ENCODE measurements around the gene MYBBP1A. TPM values are rescaled to one million over a fixed set of nuclear protein-coding genes. Genes with fewer than 3 reads are reported as not detected.

The MYBBP1A gene
- total and polyA plus RNA-seq, 9 donors = 12.7 to 71.4 (median 45.5) TPM

GRCh38 chr17:4565209-4566141 lies 10.3 kb upstream of the MYBBP1A start:
- intact Hi-C loops (cut with DNase I) = loop anchor here (2.0 to 5.0 kb wide), 2 partner anchors 59 to 62 kb away; no protein-coding TSS in a partner anchor
- Histone ChIP-seq H3K4me1 (ENCODE audit: insufficient read depth) (peaks cover 2% of the 10 kb centered on the region), H3K9me3 (no peaks in the 10 kb centered on the region), H3K36me3 (no peaks in the 10 kb centered on the region), H3K4me3 (no peak overlapping the region), H3K27ac (no peak overlapping the region), H3K27me3 (no peaks in the 10 kb centered on the region)
- TF ChIP-seq EP300 (IDR thresholded peaks at IDR 0.05) (no peak), POLR2A (IDR thresholded peaks at IDR 0.05) (no peak)
- TF ChIP-seq, protein P1, sequence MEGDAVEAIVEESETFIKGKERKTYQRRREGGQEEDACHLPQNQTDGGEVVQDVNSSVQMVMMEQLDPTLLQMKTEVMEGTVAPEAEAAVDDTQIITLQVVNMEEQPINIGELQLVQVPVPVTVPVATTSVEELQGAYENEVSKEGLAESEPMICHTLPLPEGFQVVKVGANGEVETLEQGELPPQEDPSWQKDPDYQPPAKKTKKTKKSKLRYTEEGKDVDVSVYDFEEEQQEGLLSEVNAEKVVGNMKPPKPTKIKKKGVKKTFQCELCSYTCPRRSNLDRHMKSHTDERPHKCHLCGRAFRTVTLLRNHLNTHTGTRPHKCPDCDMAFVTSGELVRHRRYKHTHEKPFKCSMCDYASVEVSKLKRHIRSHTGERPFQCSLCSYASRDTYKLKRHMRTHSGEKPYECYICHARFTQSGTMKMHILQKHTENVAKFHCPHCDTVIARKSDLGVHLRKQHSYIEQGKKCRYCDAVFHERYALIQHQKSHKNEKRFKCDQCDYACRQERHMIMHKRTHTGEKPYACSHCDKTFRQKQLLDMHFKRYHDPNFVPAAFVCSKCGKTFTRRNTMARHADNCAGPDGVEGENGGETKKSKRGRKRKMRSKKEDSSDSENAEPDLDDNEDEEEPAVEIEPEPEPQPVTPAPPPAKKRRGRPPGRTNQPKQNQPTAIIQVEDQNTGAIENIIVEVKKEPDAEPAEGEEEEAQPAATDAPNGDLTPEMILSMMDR (IDR thresholded peaks at IDR 0.05) = peak; percentile 66 to 74 (median 70)
- 29 to 31% (median 30%) methylated on average over 16 of the region's 16 CpGs for WGBS, 3 donors
- DNase-seq = peak in 3 of 5 donors; percentile 62 to 72 (median 71)

DNA sequence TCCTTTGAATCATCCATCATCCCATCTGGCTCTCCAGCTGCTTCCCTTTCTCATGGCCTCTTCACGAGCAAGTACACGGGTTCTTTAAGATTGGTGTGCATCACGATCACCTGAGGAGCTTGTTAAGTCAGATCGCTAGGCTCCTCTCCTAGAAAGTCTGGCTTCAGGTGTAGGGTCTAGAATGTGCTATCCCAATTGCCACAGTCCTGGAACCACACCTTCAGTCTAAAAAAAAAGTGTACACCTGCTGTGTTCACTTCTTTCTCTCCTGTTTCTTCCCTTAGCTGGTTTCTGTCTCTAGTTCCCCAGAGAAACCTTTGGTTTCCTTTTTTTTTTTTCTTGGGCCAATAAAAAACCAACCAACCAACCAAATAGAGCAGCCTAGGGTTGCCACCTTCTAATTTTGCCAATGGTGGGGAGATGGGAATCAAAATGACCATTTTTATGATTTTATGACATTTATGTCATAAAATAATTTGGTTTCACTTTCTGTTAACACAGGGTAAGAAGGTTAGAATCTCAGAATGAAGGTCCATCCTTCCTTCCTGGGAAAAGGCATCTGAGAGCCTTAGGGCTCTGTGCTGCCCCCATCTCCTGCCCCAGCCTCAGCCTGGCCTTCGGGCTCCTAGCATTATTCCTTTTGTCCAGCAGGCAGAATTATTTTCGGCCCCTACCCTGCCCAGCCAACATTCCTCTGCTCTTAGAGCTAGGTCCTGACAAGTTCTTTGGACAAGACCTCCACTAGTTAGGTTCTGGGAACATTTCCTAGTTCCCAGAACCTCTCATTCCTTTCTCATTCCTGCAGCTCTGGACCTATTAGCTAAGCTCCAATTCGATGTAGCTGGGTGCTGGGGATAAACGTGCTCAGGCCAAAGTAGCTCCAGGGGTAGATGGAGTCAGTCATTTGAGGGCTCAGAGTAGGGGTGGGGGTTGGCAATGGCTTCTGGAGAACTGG lies 7.1 kb upstream of the MYBBP1A start:
- H3K4me1 ChIP-seq (ENCODE audit: insufficient read depth) = peaks cover 2% of the 10 kb centered on the region
- no peaks in the 10 kb centered on the region for H3K27me3 ChIP-seq
- WGBS, 3 donors = 62 to 71% (median 62%) methylated on average over 8 of the region's 8 CpGs
- intact Hi-C loops (cut with DNase I) = no loop called here
- no peaks in the 10 kb centered on the region for H3K36me3 ChIP-seq
- no peaks in the 10 kb centered on the region for H3K9me3 ChIP-seq
- DNase-seq = no peak
- no peak overlapping the region for H3K27ac ChIP-seq
- no peak overlapping the region for H3K4me3 ChIP-seq
- TF ChIP-seq, protein P1 (IDR thresholded peaks at IDR 0.05) = no peak
- TF ChIP-seq POLR2A (IDR thresholded peaks at IDR 0.05) (no peak), EP300 (IDR thresholded peaks at IDR 0.05) (no peak)

- intact Hi-C loops (cut with DNase I) = no loop called here
- Histone ChIP-seq H3K4me1 (ENCODE audit: insufficient read depth) (peaks cover 5% of the 10 kb centered on the region), H3K27me3 (no peaks in the 10 kb centered on the region), H3K4me3 (no peak overlapping the region), H3K9me3 (no peaks in the 10 kb centered on the region), H3K27ac (no peak overlapping the region), H3K36me3 (no peaks in the 10 kb centered on the region)
- TF ChIP-seq, protein P1 (IDR thresholded peaks at IDR 0.05) = peak in 2 of 3 donors; percentile 13 to 22
- TF ChIP-seq POLR2A (IDR thresholded peaks at IDR 0.05) (no peak), EP300 (IDR thresholded peaks at IDR 0.05) (no peak)
- WGBS, 3 donors = 9 to 37% (median 10%) methylated on average over 7 to 11 of the region's 11 CpGs
- peak in 4 of 5 donors; percentile 51 to 74 (median 70) for DNase-seq
Measured at GRCh38 chr17:4560837-4561256, 5.7 kb upstream of the MYBBP1A start.

GRCh38 chr17:4560421-4560820 lies 5.2 kb upstream of the MYBBP1A start, which contains the start of gene GGT6:
GGT6 (minus strand) TSS chr17:4560577; CDS start chr17:4560521, 56 bp downstream.
- 61 to 71% (median 64%) methylated on average over 12 of the region's 12 CpGs for WGBS, 3 donors
- intact Hi-C loops (cut with DNase I) = no loop called here
- DNase-seq = peak in 4 of 5 donors; percentile 43 to 64 (median 56)
- H3K4me3 ChIP-seq = no peak within 1 kb of the TSS
- H3K27me3 ChIP-seq = no peaks in the 10 kb centered on the region
- TF ChIP-seq EP300 (IDR thresholded peaks at IDR 0.05) (no peak), POLR2A (IDR thresholded peaks at IDR 0.05) (no peak)
- TF ChIP-seq, protein P1 (IDR thresholded peaks at IDR 0.05) = no peak
- no peaks in the 10 kb centered on the region for H3K36me3 ChIP-seq
- H3K27ac ChIP-seq = no peak within 1 kb of the TSS
- H3K4me1 ChIP-seq (ENCODE audit: insufficient read depth) = peaks cover 6% of the 10 kb centered on the region
- H3K9me3 ChIP-seq = no peaks in the 10 kb centered on the region
